ENCODE data around the gene DRD4. TPM values are rescaled to one million over a fixed set of nuclear protein-coding genes. Genes with fewer than 3 reads are reported as not detected.
"Not testable (repeated sequence)": the region's sequence is repeated elsewhere in the genome, so short reads cannot be mapped to it uniquely, and the experiment has no call there.

The DRD4 gene
- polyA plus RNA-seq, 4 donors, result 1.8 to 5.2 (median 4.7) TPM

DNA sequence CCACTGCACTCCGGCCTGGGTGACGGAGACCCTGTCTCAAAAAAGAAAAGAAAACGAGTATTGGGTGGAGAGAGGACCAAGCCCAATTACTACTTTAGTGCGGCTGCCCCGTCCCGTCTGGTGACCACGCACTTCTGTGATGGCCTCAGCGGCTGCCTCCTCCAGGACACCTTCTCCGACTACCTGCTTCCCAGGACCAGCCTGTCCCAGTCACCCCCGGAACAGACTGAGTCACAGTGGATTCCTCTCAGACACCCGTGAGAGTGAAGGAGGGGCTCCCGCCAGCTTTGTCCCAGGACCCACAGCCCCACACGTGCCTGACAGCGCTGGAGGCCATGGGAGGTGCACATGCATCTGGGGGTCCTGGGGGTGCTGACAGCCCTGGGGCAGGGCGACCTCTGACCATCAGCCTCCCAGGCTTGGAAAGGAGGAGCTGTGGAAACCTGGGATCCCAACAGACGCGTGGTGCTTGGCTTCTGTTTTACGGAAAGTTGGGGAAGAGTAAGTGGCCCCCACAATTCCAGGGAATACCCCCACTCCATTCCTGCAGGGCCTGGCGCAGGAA lies 4.8 kb downstream of the DRD4 start:
- DNase-seq (ENCODE audit: low read depth in 4 of 4, low spot score in 2 of 4), result no peak

DNA sequence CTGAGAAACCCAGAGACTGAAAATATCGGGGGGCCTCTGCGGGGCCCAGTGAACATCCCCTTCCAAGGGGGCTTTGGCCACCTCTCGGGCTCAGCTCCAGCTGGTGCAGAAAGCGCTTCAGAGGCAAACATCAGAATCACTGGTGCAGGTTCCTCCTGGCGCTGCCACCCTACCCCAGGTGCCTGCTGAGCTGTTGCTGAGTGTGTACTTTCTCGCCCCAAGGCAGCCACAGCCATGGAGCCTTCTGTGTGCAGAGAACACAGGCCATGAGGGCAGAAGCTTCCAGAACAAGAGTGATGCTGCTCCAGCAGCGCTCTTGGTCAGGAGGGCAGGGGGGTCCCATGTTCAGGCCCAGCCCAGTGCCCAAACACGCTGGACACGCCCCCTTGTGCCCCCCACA lies 6.3 kb downstream of the DRD4 start:
- DNase-seq (ENCODE audit: low read depth in 4 of 4, low spot score in 2 of 4), result no peak

DNA sequence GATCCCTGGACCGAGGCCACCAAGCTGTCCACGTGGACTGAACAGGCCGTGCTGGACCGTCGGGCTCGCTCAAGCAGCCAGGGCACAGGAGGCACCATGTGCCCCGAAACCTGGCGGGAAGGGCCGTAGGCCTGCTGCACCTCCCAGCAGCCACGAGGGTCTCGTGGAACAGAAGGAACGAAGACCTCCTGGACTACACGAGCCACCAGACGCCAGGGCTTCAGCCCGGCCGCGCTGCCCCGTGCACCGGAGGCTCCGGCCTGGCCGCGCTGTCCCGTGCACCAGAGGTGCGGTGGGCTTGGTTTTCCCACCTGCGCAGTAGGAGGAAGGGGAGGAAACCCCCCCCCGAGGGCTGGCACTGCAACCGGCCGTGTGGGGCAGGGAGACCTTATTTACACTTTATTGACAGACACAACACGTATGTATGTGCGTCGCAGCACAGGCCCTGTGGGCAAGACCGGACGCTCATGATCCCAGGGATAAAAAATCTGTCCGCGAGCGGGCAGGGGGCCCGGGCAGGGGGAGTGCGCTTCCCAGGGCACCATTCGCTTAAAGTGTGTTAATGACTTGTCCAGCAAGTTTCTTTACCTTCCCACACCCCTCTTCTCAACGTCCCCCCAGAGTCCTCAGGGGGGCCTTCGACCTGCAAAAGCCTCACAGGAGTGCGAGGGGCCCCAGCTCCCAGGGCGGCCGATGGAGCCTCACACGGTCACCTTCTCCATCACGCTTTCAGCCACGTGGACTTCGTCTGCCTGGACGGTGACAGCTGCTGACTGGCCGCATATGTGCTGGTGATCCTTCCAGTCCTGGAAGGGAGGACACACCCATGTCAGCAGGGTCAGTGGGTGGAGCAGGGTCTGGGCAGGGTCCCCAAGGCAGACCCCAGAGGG lies 7.0 kb downstream of the DRD4 start:
- DNase-seq (ENCODE audit: low read depth in 4 of 4, low spot score in 2 of 4), result no peak

DNA sequence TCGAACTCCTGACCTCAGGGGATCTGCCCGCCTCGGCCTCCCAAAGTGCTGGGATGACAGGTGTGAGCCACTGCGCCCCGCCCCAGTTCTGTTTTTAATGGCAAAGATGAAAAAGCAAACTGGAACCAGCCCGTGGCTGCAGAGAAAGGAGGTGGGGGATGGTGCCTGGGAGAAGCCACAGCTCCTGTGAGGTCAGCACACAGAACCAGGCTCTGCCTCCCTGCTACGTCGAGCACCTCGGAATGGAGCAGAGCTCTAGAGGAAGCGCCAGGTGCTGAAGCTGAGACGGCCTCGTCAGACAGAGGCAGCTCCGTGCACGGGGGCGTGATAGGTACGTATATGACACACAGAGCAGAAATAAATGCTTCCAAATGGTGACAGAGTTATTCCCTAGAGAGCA lies 8.5 kb downstream of the DRD4 start:
- no peak for DNase-seq (ENCODE audit: low read depth in 4 of 4, low spot score in 2 of 4)

DNA sequence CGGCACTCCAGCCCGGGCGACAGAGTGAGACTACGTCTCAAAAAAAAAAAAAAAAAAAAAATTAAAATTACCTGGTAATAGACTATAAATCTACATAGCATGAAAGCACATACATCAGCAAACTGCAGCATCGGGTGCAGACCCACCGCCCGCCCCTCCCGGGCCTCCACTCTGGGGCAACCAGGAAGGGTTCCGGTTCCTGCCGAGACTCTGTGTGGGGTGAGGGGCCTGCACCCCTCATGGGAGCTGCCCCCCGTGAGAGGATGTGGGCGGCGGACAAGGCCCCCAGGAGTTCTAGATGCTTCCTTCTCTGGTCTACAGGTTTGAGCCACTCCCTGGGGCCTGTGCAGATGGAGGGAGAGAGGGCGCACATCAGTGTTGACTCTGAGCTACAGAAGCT lies 9.1 kb downstream of the DRD4 start:
- no peak for DNase-seq (ENCODE audit: low read depth in 4 of 4, low spot score in 2 of 4)

DNA sequence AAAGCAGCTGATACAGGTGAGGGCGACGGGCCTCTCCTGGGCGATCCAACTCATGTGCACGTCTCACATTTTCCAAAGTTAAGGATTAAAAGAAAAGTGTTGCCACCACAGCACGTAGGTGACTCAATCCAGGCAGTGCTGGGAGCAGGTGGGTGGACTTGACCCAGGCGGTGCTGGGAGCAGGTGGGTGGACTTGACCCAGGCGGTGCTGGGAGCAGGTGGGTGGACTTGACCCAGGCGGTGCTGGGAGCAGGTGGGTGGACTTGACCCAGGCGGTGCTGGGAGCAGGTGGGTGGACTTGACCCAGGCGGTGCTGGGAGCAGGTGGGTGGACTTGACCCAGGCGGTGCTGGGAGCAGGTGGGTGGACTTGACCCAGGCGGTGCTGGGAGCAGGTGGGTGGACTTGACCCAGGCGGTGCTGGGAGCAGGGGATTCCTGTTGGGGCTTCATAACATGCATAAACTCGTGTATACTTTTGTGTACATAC lies 10.6 kb downstream of the DRD4 start:
- not testable (repeated sequence) for DNase-seq (ENCODE audit: low read depth in 4 of 4, low spot score in 2 of 4)

DNA sequence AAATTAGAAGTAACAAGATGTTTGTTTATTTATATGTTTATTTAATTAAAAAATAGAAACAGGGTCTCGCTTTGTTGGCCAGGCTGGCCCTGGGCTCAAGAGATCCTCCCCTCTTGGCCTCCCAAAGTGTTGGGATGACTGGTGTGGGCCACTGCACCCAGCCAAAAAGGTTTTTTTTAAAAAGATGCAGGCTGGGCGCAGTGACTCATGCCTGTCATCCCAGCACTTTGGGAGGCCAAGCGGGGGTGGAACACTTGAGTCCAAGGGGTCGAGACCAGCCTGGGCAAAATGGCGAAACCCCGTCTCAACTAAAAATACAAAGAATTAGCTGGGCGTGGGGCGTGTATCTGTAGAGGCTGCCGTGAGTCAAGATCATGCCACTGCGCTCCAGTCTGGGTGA lies 13.4 kb downstream of the DRD4 start:
- DNase-seq (ENCODE audit: low read depth in 4 of 4, low spot score in 2 of 4), result no peak

DNA sequence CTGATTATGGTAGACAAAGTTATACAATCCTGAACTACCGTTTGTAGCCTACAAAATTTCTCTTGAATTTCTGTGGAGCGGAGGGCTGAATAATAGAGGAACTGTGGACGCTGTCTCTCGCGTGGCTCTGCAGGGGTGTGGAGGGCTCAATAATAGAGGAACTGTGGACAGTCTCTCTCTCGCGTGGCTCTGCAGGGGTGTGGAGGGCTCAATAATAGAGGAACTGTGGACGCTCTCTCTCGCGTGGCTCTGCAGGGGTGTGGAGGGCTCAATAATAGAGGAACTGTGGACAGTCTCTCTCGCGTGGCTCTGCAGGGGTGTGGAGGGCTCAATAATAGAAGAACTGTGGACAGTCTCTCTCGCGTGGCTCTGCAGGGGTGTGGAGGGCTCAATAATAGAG lies 16.1 kb downstream of the DRD4 start:
- DNase-seq (ENCODE audit: low read depth in 4 of 4, low spot score in 2 of 4), result not testable (repeated sequence)

DNA sequence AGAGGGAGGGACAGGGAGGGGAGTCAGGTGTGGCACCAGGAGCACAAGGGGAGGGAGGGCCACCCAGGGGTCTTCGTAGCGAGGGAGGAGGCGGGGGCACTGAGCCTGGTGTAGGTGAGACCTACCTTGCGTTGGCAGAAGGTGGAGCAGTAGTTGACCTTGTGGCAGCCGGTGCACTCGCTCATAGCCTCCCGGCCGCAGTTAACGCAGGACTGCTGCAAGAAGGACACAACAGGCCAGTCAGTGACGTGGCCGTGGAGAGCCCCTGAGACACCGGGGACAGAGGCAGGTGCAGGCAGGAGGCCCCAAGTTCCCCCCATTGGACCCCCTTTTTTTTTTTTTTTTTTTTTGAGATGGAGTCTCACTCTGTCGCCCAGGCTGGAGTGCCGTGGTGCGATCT lies 16.8 kb downstream of the DRD4 start:
- DNase-seq (ENCODE audit: low read depth in 4 of 4, low spot score in 2 of 4), result no peak

DNA sequence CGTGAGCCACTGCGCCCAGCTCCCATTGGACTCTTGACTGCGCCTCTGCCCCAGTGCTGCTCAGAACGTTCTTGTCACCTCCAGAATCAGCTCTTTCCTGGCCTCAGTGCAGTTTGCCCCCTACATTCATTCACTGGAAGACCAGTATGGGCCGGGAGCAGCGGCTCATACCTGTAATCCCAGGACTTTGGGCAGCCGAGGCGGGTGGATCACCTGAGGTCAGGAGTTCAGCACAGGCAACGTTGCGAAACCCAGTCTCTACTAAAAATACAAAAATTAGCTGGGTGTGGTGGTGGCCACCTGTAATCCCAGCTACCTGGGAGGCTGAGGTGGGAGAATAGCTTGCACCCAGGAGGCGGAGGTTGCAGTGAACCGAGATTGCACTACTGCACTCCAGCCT lies 17.4 kb downstream of the DRD4 start:
- DNase-seq (ENCODE audit: low read depth in 4 of 4, low spot score in 2 of 4), result not testable (repeated sequence)

DNA sequence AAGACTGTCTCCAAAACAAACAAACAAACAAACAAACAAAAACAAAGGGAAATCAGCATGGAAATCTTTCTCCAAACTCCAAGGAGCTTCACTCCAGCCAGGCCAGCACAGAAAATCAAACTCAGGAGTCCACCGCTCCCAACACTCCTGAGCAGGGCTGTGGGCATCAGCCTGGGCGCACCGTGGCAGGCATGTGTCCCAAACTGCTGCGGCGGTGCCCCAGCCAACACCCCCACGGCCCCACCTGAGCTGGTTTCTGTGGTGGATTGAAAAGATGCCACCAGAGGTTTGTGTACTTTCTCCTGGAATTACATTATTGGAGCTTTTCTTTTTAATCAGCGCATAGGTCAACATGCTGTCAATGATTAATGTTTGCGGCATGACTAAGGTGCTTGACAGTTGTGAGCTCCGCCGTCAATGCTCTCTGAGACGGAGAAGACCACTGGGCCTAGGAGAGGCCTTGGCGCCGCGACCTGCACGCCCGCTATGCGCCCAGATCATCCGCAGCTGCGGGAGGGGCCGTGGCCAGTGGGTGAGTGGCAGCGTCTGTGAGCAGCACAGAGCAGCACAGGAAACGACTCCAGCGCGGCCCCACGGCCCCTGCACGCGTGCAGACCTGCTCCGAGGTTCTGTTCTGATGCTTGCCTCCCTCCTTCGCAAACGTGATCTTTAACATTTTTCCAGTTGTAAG lies 18.1 kb downstream of the DRD4 start:
- no peak for DNase-seq (ENCODE audit: low read depth in 4 of 4, low spot score in 2 of 4)

DNA sequence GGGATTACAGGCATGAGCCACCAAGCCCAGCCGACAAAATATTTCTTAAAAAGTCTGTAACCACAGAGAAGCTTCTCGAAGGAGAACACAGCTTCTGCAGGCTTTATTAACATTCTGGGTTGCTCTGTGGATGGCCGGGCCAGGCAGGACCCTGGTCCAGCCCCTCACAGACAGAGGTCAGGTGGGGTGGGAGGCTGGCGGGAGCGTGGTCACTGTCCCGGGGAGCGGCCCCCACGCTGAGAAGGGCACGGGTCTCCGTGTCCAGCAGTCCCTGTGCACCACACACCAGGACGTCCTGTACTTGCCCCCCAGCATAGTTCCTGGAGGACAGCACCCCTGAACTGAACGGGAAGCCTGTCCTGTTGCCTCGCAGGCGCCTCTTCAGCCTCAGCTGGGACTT lies 19.4 kb downstream of the DRD4 start:
- no peak for DNase-seq (ENCODE audit: low read depth in 4 of 4, low spot score in 2 of 4)

DNA sequence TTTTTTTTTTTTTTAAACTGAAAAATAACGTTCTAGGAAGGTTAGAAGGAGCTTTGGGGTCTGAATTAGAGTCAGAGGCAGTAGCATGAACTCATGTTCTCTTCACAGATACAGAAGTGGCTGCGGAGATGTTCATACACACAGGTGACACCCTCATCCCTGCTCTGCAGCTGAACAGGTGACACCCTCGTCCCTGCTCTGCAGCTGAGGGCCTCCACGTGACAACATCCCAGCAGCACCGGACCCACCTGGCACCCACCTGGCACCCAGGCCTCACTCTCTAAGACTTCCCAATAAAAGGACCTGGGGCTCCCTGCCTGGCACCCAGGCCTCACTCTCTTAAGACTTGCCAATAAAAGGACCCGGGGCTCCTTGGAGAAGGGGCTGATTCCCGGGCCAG lies 19.8 kb downstream of the DRD4 start:
- DNase-seq (ENCODE audit: low read depth in 4 of 4, low spot score in 2 of 4), result no peak

DNA sequence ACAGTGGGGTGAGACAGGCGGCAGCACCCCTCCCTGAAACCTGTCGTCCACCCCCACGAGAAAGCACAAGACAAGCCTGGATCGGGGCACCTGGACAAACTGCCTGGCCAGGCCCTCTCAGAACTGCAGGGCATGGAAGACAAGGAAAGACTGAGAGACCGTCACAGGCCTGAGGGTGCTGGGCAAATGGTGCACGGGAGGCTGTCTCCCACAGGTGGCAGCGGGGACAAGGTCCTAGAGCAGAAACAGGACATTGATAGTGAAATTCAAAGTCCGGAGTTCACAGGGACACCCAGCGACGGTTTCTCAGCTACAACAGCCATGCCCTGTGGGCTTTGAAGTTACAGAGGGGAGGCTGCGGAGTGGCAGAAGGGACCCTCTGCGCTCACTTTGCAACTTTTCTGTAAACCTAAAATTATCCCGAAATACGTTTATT lies 20.6 kb downstream of the DRD4 start:
- DNase-seq (ENCODE audit: low read depth in 4 of 4, low spot score in 2 of 4), result no peak

DNA sequence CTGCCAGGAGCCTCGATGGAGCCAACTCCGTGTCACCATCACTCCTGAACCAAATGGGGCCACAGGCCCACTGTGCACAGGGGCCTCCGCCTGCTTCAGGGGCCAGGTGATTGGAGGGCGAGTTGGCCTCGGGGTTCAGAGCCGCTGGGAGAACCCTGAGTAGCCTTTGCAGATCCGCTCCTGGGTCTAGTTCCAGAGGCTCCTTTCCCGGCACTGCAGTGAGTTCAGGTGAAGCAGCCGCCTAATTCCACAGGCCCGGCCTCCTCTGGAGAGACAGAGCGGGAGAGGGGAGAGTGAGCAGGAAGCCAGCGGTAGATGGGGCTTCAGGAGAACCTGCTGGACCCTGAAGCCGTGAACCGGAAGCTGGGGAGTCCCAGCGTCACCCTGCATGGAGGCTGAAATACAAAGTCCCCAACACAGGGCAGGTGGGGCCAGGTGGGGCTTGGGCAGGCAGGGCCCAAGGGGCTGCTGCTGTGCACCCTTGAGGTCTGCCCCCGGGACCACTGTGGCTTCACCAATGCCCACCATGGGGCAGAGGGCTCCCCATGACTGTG lies 22.5 kb downstream of the DRD4 start:
- DNase-seq (ENCODE audit: low read depth in 4 of 4, low spot score in 2 of 4), result no peak

DNA sequence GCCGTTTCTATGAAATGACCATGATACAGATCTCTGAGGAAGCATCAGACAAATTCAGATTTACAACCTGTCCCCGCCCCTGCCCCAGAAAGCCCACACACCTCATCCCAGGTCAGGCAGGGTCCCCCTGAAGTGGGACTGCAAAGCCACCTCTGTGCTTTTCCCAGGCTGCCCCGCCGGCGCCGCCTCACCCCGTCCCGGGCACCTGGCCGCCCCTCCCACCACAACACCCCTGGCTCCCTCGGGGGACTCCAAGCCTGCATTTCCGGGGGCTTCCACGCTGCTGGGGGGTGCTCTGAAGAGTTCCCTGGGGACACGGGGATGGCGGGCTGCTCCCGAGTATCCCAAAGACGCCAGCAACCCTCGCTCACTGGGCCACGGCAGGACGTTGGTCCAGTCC lies 23.2 kb downstream of the DRD4 start:
- no peak for DNase-seq (ENCODE audit: low read depth in 4 of 4, low spot score in 2 of 4)

DNA sequence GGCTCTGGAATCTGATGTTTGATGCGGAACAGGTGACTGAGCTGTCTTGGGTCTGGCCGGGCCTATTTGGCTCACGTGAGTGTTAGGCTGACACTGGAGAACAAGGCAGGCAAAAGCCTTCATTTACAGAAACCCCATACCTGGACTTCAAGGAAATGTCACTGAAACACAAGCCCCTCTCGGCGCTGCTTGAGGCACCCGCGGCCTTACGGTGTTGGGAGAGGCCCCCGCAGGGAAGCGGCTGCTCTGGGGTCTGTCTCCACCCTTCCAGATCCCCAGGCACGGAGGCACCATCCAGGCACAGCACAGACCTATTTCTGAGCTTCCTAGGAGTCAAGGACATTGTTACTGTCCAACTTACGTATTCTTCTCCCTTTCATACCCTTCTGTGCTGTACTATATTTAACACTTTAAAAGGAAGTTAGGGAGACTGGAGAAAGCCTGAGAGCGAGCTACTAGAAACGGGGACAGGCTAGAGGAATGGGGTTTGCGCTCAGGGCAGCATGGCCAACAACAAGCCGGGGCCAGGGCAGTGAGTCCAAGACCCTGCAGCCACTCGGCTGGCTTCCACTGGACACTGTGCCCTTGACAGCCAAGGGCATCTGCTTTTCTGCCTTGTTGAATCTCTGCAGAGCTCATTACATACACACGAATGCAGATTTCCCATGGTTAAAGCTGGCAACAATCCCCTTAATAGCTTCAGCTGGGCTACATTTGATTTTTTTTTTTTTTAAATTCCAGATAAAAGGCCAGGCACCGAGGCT lies 23.8 kb downstream of the DRD4 start:
- no peak for DNase-seq (ENCODE audit: low read depth in 4 of 4, low spot score in 2 of 4)

DNA sequence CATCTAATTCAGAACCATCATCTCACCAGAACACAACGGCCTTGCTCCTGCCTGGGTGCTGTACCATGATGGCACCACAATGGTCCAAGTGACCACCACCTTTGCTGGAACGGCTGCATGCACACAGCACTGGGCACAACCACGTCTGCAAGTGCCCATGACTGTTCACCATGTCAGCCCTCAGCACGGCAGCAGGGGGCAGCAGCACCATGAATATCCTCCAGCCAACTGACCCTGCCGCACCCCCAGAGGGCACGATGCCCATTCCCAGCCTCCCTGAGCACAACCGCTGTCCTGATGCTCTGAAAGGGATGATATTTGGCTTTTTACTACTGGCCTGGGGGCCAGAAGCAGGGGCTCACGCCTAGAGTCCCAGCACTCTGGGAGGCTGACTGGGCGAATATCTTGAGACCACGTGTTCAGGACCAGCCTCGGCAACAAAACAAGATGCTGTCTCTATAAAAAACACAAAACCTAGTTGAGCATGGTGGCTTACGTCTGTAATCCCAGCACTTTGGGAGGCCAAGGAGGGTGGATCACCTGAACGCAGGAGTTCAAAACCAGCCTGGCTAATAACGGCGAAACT lies 25.7 kb downstream of the DRD4 start:
- no peak for DNase-seq (ENCODE audit: low read depth in 4 of 4, low spot score in 2 of 4)

DNA sequence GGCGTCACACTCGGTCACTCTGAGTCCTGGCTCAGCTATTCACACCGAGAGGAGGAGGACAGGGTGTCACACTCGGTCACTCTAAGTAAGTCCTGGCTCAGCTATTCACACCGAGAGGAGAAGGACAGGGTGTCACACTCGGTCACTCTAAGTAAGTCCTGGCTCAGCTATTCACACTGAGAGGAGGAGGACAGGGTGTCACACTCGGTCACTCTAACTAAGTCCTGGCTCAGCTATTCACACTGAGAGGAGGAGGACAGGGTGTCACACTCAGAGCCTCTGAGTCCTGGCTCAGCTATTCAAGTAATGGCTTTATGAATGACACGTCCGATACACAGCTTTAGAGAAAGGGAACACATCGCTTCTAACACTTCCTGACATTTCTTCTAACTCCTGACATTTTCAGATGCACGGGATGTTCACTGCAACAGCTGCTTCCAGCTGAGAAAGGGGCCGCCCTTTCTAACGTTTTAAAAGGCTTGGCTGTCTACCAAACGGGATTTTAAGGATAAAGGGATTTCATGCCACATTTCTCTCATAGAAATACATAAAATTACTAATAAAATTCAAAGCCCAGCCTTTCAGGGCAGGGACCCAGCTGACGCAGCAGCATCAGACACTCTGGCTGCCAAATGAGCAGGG lies 28.1 kb downstream of the DRD4 start:
- DNase-seq (ENCODE audit: low read depth in 4 of 4, low spot score in 2 of 4), result peak in 3 of 4 donors; percentile 23 to 37 (median 24)

All from left renal cortex interstitium (tissue), 4 donors.